ENCODE measurements around the gene ERI3. TPM values are rescaled to one million over a fixed set of nuclear protein-coding genes. Genes with fewer than 3 reads are reported as not detected.

ERI3 gene
- total RNA-seq, 2 donors from 2014 or later, result 38.0 to 40.4 TPM

GRCh38 chr1:44380666-44381177 is 25.7 kb upstream of the ERI3 start:
- Histone ChIP-seq H3K27me3 (no peaks in the 10 kb centered on the region), H3K4me3 (no peak overlapping the region), H3K27ac (no peak overlapping the region), H3K36me3 (no peaks in the 10 kb centered on the region), H3K9me3 (no peaks in the 10 kb centered on the region), H3K4me1 (no peaks in the 10 kb centered on the region)
- TF ChIP-seq, protein P1, sequence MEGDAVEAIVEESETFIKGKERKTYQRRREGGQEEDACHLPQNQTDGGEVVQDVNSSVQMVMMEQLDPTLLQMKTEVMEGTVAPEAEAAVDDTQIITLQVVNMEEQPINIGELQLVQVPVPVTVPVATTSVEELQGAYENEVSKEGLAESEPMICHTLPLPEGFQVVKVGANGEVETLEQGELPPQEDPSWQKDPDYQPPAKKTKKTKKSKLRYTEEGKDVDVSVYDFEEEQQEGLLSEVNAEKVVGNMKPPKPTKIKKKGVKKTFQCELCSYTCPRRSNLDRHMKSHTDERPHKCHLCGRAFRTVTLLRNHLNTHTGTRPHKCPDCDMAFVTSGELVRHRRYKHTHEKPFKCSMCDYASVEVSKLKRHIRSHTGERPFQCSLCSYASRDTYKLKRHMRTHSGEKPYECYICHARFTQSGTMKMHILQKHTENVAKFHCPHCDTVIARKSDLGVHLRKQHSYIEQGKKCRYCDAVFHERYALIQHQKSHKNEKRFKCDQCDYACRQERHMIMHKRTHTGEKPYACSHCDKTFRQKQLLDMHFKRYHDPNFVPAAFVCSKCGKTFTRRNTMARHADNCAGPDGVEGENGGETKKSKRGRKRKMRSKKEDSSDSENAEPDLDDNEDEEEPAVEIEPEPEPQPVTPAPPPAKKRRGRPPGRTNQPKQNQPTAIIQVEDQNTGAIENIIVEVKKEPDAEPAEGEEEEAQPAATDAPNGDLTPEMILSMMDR (IDR thresholded peaks at IDR 0.05), result no peak
- DNase-seq (ENCODE audit: low spot score), result no peak

GRCh38 chr1:44377925-44378784 is 23.1 kb upstream of the ERI3 start:
- Histone ChIP-seq H3K4me1 (no peaks in the 10 kb centered on the region), H3K36me3 (no peaks in the 10 kb centered on the region), H3K27me3 (no peaks in the 10 kb centered on the region), H3K27ac (no peak overlapping the region), H3K9me3 (no peaks in the 10 kb centered on the region), H3K4me3 (no peak overlapping the region)
- no peak for DNase-seq (ENCODE audit: low spot score)
- TF ChIP-seq, protein P1 (IDR thresholded peaks at IDR 0.05), result peak; percentile 39 to 83

GRCh38 chr1:44375547-44375946 is 20.5 kb upstream of the ERI3 start:
- TF ChIP-seq, protein P1 (IDR thresholded peaks at IDR 0.05), result no peak

GRCh38 chr1:44371206-44371605 is 16.1 kb upstream of the ERI3 start:
- TF ChIP-seq, protein P1 (IDR thresholded peaks at IDR 0.05), result no peak
- no peaks in the 10 kb centered on the region for H3K27me3 ChIP-seq
- no peaks in the 10 kb centered on the region for H3K36me3 ChIP-seq
- no peak for DNase-seq (ENCODE audit: low spot score)
- H3K9me3 ChIP-seq, result no peaks in the 10 kb centered on the region
- H3K27ac ChIP-seq, result no peak overlapping the region
- no peak overlapping the region for H3K4me3 ChIP-seq
- H3K4me1 ChIP-seq, result no peaks in the 10 kb centered on the region

More at GRCh38 chr1:44375547-44375946, 20.5 kb upstream of the ERI3 start:
- Histone ChIP-seq H3K36me3 (no peaks in the 10 kb centered on the region), H3K9me3 (no peaks in the 10 kb centered on the region), H3K27ac (no peak overlapping the region), H3K4me1 (no peaks in the 10 kb centered on the region), H3K4me3 (no peak overlapping the region), H3K27me3 (no peaks in the 10 kb centered on the region)
- no peak for DNase-seq (ENCODE audit: low spot score)

- H3K36me3 ChIP-seq, result no peaks in the 10 kb centered on the region
- TF ChIP-seq, protein P1 (IDR thresholded peaks at IDR 0.05), result no peak
- H3K4me3 ChIP-seq, result no peak overlapping the region
Measured at GRCh38 chr1:44368471-44369151, 13.6 kb upstream of the ERI3 start.

More at GRCh38 chr1:44368471-44369151, 13.6 kb upstream of the ERI3 start:
- H3K27me3 ChIP-seq, result no peaks in the 10 kb centered on the region
- no peaks in the 10 kb centered on the region for H3K4me1 ChIP-seq
- H3K9me3 ChIP-seq, result no peaks in the 10 kb centered on the region
- no peak for DNase-seq (ENCODE audit: low spot score)
- no peak overlapping the region for H3K27ac ChIP-seq

All from right atrium auricular region (tissue), 2 donors.